K562 (cell line): Measurements from ENCODE around the gene RAB14. TPM values are rescaled to one million over a fixed set of nuclear protein-coding genes. Genes with fewer than 3 reads are reported as not detected.

Source experiments
- ADNP ChIP-seq: fragments of 200-800 bp; sonication (Bioruptor generic); IDR thresholded peaks from 2 replicates; pipeline ENCODE4 v1.6.1; 2016; ENCODE audit warnings: missing genetic modification characterization, missing compliant biosample characterization
- ARHGAP35 ChIP-seq: fragments of 450-650 bp; IDR thresholded peaks from 2 replicates; pipeline ENCODE4 v1.6.1; 2018; ENCODE audit not compliant: partially characterized antibody
- ARNT ChIP-seq, 2 experiments: fragments of 450-650 bp; IDR thresholded peaks; 2 replicates each; pipeline ENCODE4 v1.6.1; 2016; ENCODE audit warnings: mild to moderate bottlenecking in 1 of 2
- ATF1 ChIP-seq, 2 experiments: fragments of 450-650 bp in 1 of 2; IDR thresholded peaks; 2 replicates each; pipeline ENCODE4 v1.6.1; 2016; ENCODE audit warnings: missing compliant biosample characterization in 1 of 2, missing genetic modification characterization in 1 of 2
- BDP1 ChIP-seq: IDR thresholded peaks from 3 replicates; pipeline ENCODE4 v1.6.1; 2011; ENCODE audit not compliant: insufficient read length, insufficient read depth
- ESRRA ChIP-seq: fragments of 450-650 bp; IDR thresholded peaks from 2 replicates; pipeline ENCODE4 v1.6.1; 2014; ENCODE audit warnings: low read depth, mild to moderate bottlenecking, moderate library complexity, borderline replicate concordance
- ETS2 ChIP-seq: IDR thresholded peaks from 2 replicates; pipeline ENCODE4 v1.6.1; 2016; ENCODE audit warnings: borderline replicate concordance, missing genetic modification characterization, mild to moderate bottlenecking, moderate library complexity, missing compliant biosample characterization; ENCODE audit not compliant: poor library complexity, severe bottlenecking
- FIP1L1 ChIP-seq: fragments of 200-400 bp; formaldehyde crosslinking; IDR thresholded peaks from 2 replicates; pipeline ENCODE4 v1.6.1; 2018; ENCODE audit warnings: mild to moderate bottlenecking, low read depth, low read length; ENCODE audit not compliant: poor library complexity, severe bottlenecking
- GTF2F1 ChIP-seq: IDR thresholded peaks from 2 replicates; pipeline ENCODE4 v1.6.1; 2011; ENCODE audit warnings: low read depth, low read length, improper control_type of control experiment
- HMGN3 ChIP-seq: IDR thresholded peaks from 2 replicates; pipeline ENCODE4 v1.6.1; 2011; ENCODE audit warnings: borderline replicate concordance, low read depth, mild to moderate bottlenecking, mixed read lengths, low read length; ENCODE audit not compliant: insufficient read length; ENCODE audit errors: extremely low read depth
- MEIS2 ChIP-seq: fragments of 450-650 bp; IDR thresholded peaks from 2 replicates; pipeline ENCODE4 v1.6.1; 2014; ENCODE audit warnings: mild to moderate bottlenecking; ENCODE audit not compliant: partially characterized antibody
- MLX ChIP-seq, 2 experiments: fragments of 450-650 bp in 1 of 2; sonication (generic) in 1 of 2; formaldehyde crosslinking; conservative IDR thresholded peaks; 2 replicates each; pipeline versions ENCODE4 v1.4.0 to v1.8.1; 2020 to 2022; ENCODE audit warnings: mild to moderate bottlenecking in 1 of 2, missing genetic modification reagents in 1 of 2
- MTA2 ChIP-seq: fragments of 450-650 bp; IDR thresholded peaks from 2 replicates; pipeline ENCODE4 v1.6.1; 2016; ENCODE audit warnings: low read depth
- NCOA4 ChIP-seq: fragments of 450-650 bp; IDR thresholded peaks from 2 replicates; pipeline ENCODE4 v1.6.1; 2018; ENCODE audit warnings: mild to moderate bottlenecking; ENCODE audit not compliant: partially characterized antibody
- NFXL1 ChIP-seq: fragments of 450-650 bp; formaldehyde crosslinking; IDR thresholded peaks from 2 replicates; pipeline ENCODE4 v1.4.0; 2021; ENCODE audit warnings: mild to moderate bottlenecking
- PHB ChIP-seq: fragments of 250-450 bp; sonication (Bioruptor Pico); IDR thresholded peaks from 2 replicates; pipeline ENCODE4 v1.5.0; 2021
- POLR3G ChIP-seq: IDR thresholded peaks from 2 replicates; pipeline ENCODE4 v1.6.1; 2011; ENCODE audit not compliant: insufficient read length, insufficient replicate concordance; ENCODE audit errors: extremely low read depth
- RB1 ChIP-seq: fragments of 450-650 bp; IDR thresholded peaks from 2 replicates; pipeline ENCODE4 v1.6.1; 2017; ENCODE audit warnings: low read depth, mild to moderate bottlenecking
- SMAD4 ChIP-seq: fragments of 250-450 bp; sonication (Bioruptor Pico); conservative IDR thresholded peaks from 2 replicates; pipeline ENCODE4 v1.8.0; 2021; ENCODE audit warnings: inconsistent platforms, mild to moderate bottlenecking, moderate library complexity
- STAG1 ChIP-seq: sonication (generic); formaldehyde crosslinking; IDR thresholded peaks from 2 replicates; pipeline ENCODE4 v1.5.0; 2020; ENCODE audit warnings: missing genetic modification reagents, borderline replicate concordance
- STAT5A ChIP-seq: IDR thresholded peaks from 2 replicates; pipeline ENCODE4 v1.6.1; 2012; ENCODE audit warnings: low read length, inconsistent platforms, borderline replicate concordance
- TBP ChIP-seq: optimal IDR thresholded peaks from 2 replicates; pipeline ENCODE3; 2011; ENCODE audit warnings: low read depth, low read length, improper control_type of control experiment
- USF1 ChIP-seq: sonication (generic); formaldehyde crosslinking; IDR thresholded peaks from 2 replicates; pipeline ENCODE4 v1.9.0; 2022; ENCODE audit warnings: mild to moderate bottlenecking, missing genetic modification reagents
- ZNF589 ChIP-seq: fragments of 200-800 bp; sonication (Bioruptor generic); IDR thresholded peaks from 2 replicates; pipeline ENCODE4 v1.6.1; 2016; ENCODE audit warnings: low read depth, missing genetic modification characterization, missing compliant biosample characterization
- ZNF740 ChIP-seq, 3 experiments: fragments of 200-800 bp in 1 of 3; sonication (Bioruptor generic) in 1 of 3; sonication (generic) in 1 of 3; formaldehyde crosslinking in 1 of 3; IDR thresholded peaks; 2 replicates each; pipeline versions ENCODE4 v1.6.1 to v1.8.0; 2016 to 2022; ENCODE audit warnings: mild to moderate bottlenecking in 2 of 3, missing compliant biosample characterization in 2 of 3, missing genetic modification characterization in 2 of 3, missing genetic modification reagents in 1 of 3
- ZNF778 ChIP-seq: fragments of 450-650 bp; formaldehyde crosslinking; IDR thresholded peaks from 2 replicates; pipeline ENCODE4 v1.4.0; 2020; ENCODE audit warnings: mild to moderate bottlenecking, moderate library complexity
- ZZZ3 ChIP-seq: fragments of 450-650 bp; IDR thresholded peaks from 2 replicates; pipeline ENCODE4 v1.6.1; 2016; ENCODE audit warnings: antibody characterized with exemption, mild to moderate bottlenecking, moderate library complexity
- polyA plus RNA-seq, 8 experiments: library from polyadenylated mRNA; depleted of rRNA in 4 of 8; stranded (reverse) in 5 of 8; unstranded in 3 of 8; fragments of >200 nt; fragmentation: Nextera tagmentation in 2 of 8; fragmentation: Illumina TruSeq in 1 of 8; extraction: Ambion mirVana in 2 of 8; extraction: Trizol in 1 of 8; gene quantifications; 2 replicates each; pipeline versions ENCODE4 v1.2.1 to v1.2.3, GENCODE V29; 2011 to 2014; ENCODE audit warnings: inconsistent platforms in 1 of 8, missing spikeins in 1 of 8
- total RNA-seq, 7 experiments: library from RNA; depleted of rRNA in 6 of 7; stranded (reverse); fragments of >200 nt in 6 of 7; fragmentation: Illumina TruSeq in 2 of 7; extraction: Trizol in 2 of 7; gene quantifications; 2 replicates each; pipeline versions ENCODE4 v1.2.1 to v1.2.3, GENCODE V29; 2011 to 2021; ENCODE audit warnings: low replicate concordance in 1 of 7

Gene RAB14
- total and polyA plus RNA-seq, 9 of the 15 experiments (the other 6 are each of a cell fraction or from before 2014, with no cell fraction given), result 10.3 to 41.8 (median 20.9) TPM

- no peak for TF ChIP-seq USF1 (CRISPR knock-in tag)
- no peak for TF ChIP-seq POLR3G
- TF ChIP-seq SMAD4, result peak; percentile 69
- TF ChIP-seq HMGN3, result no peak
- no peak for TF ChIP-seq TBP
- peak in 1 of 2 experiments; percentile 24; a peak in 2 of 4 replicates for TF ChIP-seq ARNT (IDR thresholded peaks at IDR 0.05)
- TF ChIP-seq ARHGAP35, result no peak
- TF ChIP-seq ATF1 (CRISPR knock-in tag; IDR thresholded peaks at IDR 0.05), result no peak
- TF ChIP-seq ATF1 (tag; IDR thresholded peaks at IDR 0.05), result peak; percentile 63
- TF ChIP-seq RB1, result no peak
- TF ChIP-seq ZNF778 (CRISPR knock-in tag), result no peak
- no peak for TF ChIP-seq NFXL1 (CRISPR knock-in tag)
- no peak for TF ChIP-seq ETS2 (tag)
- TF ChIP-seq STAT5A, result no peak; the same call in 1 of the 2 replicates
- TF ChIP-seq BDP1, result no peak
- TF ChIP-seq ADNP (tag), result no peak
- no peak for TF ChIP-seq FIP1L1
- no peak for TF ChIP-seq STAG1 (CRISPR knock-in tag)
- TF ChIP-seq PHB (CRISPR knock-in tag), result no peak
- no peak for TF ChIP-seq MLX (CRISPR knock-in tag; conservative IDR thresholded peaks at IDR 0.05)
- no peak for TF ChIP-seq NCOA4
- TF ChIP-seq MTA2, result no peak
- no peak for TF ChIP-seq ZZZ3
- peak; percentile 93 for TF ChIP-seq ZNF589 (CRISPR knock-in tag)
- no peak for TF ChIP-seq ESRRA
- TF ChIP-seq GTF2F1, result no peak
- no peak for TF ChIP-seq ZNF740 (CRISPR knock-in tag; IDR thresholded peaks at IDR 0.05)
- no peak for TF ChIP-seq ZNF740 (tag; IDR thresholded peaks at IDR 0.05)
- TF ChIP-seq MEIS2, result peak; percentile 35
These were observed 32.5 kb upstream of the RAB14 start (continued) for GRCh38 chr9:121233906-121234831.
